GM08714 (cell line): ENCODE measurements around the gene DMC1.

Experiments
- H3K4me3 ChIP-seq: fragments of 200-500 bp; sonication (Bioruptor generic); 2 replicates; pipeline ENCODE4 v1.5.1; 2014; ENCODE audit warnings: mild to moderate bottlenecking, low read length, inconsistent platforms
- ZNF274 ChIP-seq: IDR thresholded peaks from 2 replicates; pipeline ENCODE4 v1.6.1; 2012; ENCODE audit warnings: mild to moderate bottlenecking, low read depth, low read length

DMC1 gene

GRCh38 chr22:38523479-38523878, 46.5 kb downstream of the DMC1 start:
- no peak overlapping the region for H3K4me3 ChIP-seq
- no peak for TF ChIP-seq ZNF274

DNA sequence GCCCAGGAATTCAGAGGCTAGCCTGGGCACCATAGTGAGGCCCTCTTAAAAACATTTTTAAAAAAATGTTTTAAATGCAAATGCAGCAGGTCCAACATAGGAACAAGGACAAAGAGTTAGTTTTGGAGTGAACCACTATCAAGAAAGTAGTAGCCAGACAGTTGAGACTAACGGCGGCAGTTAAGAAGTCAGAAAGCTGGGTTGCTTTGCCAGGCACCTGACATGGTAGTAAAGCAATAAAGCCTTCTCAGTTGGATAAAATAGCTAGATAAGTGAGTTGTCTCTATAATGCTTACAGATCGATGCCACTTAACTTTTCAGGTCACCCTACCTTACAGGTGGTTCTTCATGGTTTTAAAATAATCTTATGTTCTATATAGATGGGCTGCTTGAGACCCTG, 47.0 kb downstream of the DMC1 start:
- no peak overlapping the region for H3K4me3 ChIP-seq
- TF ChIP-seq ZNF274, result no peak

DNA sequence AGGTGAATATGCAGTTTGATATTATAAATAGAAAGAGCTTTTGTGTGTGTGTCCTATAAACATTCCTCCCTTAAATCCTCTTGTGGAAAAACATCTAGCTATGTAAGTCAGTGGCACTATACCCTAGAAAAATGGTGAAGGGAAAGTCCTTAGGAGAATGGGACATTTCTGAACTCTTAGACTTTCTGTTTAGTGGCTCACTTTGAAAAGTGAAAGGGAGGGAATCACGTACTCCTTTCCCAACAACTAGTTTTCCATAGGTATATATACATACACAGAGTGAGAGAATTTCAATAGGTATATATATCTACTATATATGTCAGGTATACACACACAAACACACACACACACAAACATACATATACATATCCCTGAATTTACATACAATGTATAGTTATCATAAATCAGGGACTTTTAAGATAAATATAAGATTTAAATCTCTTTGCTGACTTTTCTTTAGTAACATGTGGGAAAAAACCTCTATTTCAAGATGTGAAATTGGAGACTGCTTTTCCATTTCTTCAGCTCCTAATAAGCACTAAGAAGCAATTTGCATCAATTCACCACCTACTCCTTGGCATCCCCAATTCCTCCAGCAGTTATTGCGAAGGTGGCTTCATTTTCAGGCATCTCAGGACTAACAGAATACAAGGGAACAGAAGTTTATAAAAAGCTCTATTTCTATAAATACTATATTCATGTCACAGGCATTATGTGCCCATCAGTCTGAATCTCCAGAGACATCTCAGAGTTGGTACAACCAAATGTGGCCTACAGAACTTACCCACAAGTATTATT, 50.3 kb downstream of the DMC1 start:
- no peak for TF ChIP-seq ZNF274
- H3K4me3 ChIP-seq, result no peak overlapping the region

DNA sequence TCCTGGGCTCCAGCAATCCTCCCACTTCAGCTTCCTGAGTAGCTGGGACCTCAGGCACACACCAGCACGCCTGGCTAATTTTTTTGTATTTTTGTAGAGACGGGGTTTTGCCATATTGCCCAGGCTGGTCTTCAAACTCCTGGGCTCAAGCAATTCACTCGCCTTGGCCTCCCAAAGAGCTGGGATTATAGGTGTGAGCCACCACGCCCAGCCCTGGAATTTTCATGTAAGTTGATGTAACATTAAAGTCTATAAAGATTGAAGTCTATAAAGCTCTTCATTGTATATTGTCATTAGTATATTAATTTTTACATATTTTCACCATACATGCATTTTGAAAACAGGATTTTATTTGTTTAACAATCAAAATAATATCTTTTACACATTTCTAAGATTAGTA, 51.4 kb downstream of the DMC1 start:
- TF ChIP-seq ZNF274, result no peak

GRCh38 chr22:38513063-38513462, 56.9 kb downstream of the DMC1 start:
- no peak overlapping the region for H3K4me3 ChIP-seq
- TF ChIP-seq ZNF274, result no peak

More for the DNA sequence above, 51.4 kb downstream of the DMC1 start:
- H3K4me3 ChIP-seq, result no peak overlapping the region

DNA sequence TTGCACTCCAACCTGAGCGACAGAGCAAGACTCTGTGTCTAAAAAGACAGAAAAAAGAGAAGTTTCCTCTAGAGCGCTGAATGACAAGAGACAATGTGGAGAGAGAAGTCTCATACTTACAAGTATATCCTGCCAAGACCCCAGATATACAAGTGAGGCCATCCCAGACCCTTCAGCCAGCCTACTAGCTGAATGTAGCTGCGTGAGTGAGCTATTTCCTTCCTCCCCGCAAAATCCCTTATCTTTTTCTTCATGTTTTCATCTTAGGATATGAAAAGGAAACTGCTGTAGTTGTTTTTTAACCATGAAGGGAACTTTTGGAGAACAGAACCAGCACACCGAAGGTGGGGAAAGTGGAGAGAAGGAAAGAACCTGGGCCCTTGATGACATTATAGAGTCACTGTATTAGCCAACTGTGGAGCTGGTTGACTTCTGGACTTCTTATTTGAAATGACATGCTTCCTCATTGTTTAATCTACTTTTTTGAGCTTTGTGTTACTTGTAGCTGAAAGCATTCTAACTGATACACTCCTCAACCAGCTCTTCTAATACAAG, 59.5 kb downstream of the DMC1 start:
- H3K4me3 ChIP-seq, result no peak overlapping the region
- TF ChIP-seq ZNF274, result no peak

DNA sequence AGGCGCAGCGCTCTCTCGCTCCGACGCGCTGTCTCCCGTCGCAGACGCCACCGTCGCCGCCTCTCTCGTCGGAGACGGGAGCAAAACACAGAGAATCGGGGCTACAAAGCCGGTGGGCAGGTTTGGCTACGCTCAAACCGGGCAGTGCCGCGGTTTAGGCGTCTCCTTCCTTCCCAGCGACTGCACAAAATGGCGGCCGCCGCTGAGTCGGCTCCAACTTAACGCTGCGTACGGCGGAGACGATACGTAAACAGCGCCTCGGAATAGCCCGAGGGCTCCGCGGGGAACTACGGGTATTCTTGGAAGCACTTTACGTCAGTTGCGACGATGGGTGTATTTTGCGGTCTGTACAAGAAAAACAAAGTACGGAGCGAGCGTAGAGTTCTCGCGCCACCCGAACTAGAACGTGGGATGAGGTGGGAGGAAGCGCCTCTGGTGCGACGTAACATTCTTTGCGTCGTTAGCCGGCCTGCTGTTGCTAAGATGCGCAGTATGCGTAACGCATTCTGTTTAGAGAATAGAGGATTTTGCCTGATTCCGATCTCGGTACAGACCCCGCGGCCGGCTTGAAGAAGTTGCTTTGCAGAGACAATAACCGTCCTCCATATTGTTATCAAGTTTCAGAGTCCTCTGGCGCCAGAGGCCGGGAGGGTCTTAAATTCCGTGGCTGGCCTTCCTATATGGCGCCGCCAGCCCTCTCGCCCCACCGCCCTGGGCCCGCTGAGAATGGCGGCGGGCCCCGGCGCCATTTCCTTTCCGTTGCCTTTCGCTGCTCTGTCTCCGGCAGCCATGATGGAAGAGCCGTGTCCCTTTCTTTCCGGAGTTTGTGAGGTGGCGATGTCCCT, 63.6 kb downstream of the DMC1 start, which contains the start of gene DDX17:
DDX17 (minus strand) TSS at position 194 of the 845 bp plus-strand sequence.
- H3K4me3 ChIP-seq, result peak within 1 kb of the TSS; percentile 100
- no peak for TF ChIP-seq ZNF274

DNA sequence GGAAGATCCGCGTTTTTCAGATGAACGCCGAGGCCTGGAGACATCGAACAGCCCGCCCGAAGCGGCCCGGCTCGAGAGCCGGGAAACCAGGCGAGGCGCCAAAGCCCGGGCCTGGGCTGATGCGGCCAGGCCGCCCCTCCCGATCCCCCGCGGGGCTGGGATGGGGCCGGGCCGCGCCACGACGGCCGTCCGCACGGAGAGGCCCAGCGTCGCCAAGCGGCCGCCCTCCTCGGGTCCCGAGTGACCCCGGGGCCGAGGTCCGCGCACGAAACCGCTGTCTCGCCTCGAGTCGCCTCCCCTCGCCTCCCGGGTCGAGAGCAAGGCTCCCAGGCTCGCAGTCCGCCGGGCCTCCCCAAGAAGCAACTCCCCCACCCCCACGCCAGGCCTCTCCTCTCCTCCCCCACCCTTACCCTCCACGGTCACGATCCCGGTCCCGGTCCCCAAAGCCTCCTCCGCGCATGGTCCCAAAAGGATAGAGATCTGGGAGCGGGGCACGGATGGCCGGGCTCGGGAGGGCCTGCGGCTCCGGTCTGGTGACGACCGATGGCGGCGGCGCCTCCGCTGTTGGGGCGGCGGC, 64.4 kb downstream of the DMC1 start:
- H3K4me3 ChIP-seq, result peak overlapping the region; percentile 100
- TF ChIP-seq ZNF274, result no peak

DNA sequence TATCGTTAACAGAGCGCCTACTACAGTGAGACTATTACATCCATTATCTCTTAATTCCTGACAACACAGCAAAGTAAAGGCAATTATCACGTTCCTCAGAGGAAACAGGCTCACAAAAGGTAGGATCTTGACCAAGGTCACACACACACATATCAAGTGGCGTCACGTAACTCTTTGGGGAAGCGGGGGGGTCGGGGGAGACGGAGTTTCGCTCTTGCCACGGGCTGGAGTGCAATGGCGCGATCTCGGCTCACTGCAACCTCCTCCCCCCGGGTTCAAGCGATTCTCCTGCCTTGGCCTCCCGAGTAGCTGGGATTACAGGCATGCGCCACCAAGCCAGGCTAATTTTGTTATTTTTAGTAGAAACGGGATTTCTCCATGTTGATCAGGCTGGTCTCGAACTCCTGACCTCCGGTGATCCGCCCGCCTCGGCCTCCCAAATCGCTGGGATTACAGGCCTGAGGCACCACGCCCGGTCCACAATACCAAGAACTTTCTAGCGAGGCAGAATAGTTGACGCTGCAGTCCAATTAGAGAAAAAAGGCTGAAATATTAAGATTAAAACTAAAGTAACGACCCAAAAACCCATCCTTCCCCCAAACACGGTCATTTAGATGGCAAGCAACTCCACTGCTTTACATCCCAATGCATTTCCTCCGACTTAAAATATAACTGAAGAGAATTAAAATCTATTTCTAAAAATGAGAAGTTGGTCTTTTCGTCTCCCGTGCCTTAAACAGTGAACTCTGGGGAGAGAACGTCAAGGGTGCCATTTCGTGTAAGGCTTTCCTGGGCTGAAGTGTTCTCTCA, 65.0 kb downstream of the DMC1 start:
- H3K4me3 ChIP-seq, result peak overlapping the region; percentile 100
- TF ChIP-seq ZNF274, result no peak

DNA sequence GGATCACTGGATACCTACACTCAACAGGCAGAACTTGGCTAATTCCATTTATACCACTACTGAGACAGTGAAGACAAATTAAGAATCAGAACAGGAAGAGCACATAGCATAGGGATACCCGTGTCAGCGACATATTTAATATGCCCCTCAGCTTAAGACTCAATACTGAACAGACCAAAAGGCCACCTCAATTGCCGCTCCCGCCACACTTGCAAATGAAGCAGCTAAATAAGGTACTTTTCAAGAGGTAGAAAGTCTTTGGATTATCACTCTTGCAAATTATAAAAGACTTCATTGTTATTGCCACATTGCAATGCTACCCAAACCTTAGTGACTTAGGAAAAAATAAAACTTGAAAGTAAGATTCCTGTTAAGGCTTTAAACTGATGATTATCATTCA, 67.0 kb downstream of the DMC1 start:
- peak overlapping the region; percentile 100; the same call in 1 of the 2 replicates for H3K4me3 ChIP-seq
- no peak for TF ChIP-seq ZNF274

GRCh38 chr22:38501797-38502672, 67.9 kb downstream of the DMC1 start:
- TF ChIP-seq ZNF274, result no peak
- no peak overlapping the region for H3K4me3 ChIP-seq

- TF ChIP-seq ZNF274, result no peak
Observed at GRCh38 chr22:38497869-38498268, 72.1 kb downstream of the DMC1 start.

GRCh38 chr22:38494939-38495338, 75.0 kb downstream of the DMC1 start:
- no peak overlapping the region for H3K4me3 ChIP-seq
- no peak for TF ChIP-seq ZNF274

More at GRCh38 chr22:38497869-38498268, 72.1 kb downstream of the DMC1 start:
- no peak overlapping the region for H3K4me3 ChIP-seq
